Keratinocyte (primary cell): Measurements from ENCODE around the gene SIGLEC15.

Source experiments
- CTCF ChIP-seq, 3 experiments: IDR thresholded peaks in 1 of 3; conservative IDR thresholded peaks in 1 of 3; optimal IDR thresholded peaks in 1 of 3; 2 replicates in 2 of 3; 3 replicates in 1 of 3; pipeline versions ENCODE3 to v1.5.1; 2011; ENCODE audit warnings: low read length in 3 of 3, mild to moderate bottlenecking in 3 of 3, moderate library complexity in 2 of 3, control low read depth in 1 of 3, inconsistent platforms in 1 of 3; ENCODE audit not compliant: insufficient read depth in 2 of 3; ENCODE audit errors: extremely low read depth in 1 of 3
- EZH2 ChIP-seq: IDR thresholded peaks from one replicate; pipeline ENCODE4 v1.6.1; 2012; ENCODE audit warnings: inconsistent platforms, mild to moderate bottlenecking, low read length, moderate library complexity

DNA sequence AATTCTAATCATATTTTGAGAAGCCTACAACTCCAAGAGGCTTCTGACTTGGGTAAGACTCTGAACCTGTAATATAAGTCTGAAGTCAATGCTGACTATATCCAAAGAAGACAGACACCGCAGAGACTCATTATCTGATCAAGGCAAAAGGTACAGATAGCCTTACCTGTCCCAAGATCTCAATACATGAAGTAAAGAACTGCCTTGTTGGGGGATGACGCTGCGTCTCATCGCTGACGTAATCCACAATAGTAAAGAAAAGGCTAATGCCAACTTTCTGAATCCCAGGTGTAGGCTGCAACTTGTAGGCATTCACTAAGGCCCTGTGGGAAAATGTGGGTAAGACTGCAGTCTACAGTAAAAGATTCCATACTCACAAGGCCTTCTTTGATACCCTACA lies 62.1 kb downstream of the SIGLEC15 start:
- no peak for TF ChIP-seq CTCF (optimal IDR thresholded peaks at IDR 0.05 in 1 of 3, IDR thresholded peaks at IDR 0.05 in 1 of 3, conservative IDR thresholded peaks at IDR 0.05 in 1 of 3; ENCODE audit: extremely low read depth in 1 of 3, insufficient read depth in 2 of 3, low read length in 3 of 3)
- no peak for TF ChIP-seq EZH2
